T-helper 2 cell treated with Interferon-gamma antibody and Interleukin-4, amounts not matched to agents 100 ng/mL and 5 ng/mL, for 36 hours (primary cell): Measurements from ENCODE around the gene ELAVL3. TPM values are rescaled to one million over a fixed set of nuclear protein-coding genes. Genes with fewer than 3 reads are reported as not detected.
"Not testable (repeated sequence)": the region's sequence is repeated elsewhere in the genome, so short reads cannot be mapped to it uniquely, and the experiment has no call there.

Source experiments
- intact Hi-C: fragments of 100-400 bp; cut with micrococcal nuclease; formaldehyde crosslinking; loops from one replicate; pipeline ENCODE4 v1.15.1; 2023
- total RNA-seq: library from RNA; stranded (reverse); gene quantifications from 2 replicates; pipeline ENCODE4 v1.2.3, GENCODE V29; 2022

Gene ELAVL3
- total RNA-seq, 1 donor from 2014 or later, result 0.32 TPM

DNA sequence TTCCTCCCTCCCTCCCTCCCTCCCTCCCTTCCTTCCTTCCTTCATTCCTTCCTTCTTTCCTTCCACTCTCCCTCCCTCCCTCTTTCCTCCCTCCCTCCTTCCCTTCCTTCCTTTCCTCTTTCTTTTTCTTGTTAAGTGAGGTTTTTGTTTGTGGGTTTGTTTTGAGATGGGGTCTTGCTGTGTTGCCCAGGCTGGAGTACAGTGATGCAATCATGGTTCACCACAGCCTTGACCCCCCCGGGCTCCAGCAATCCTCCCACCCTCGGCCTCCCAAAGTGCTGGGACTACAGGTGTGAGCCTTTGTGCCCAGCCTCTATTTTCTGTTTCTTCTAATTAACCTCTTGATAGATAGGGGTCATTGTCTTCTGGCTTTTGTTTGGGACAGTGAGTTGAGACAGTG, 19.4 kb downstream of the ELAVL3 start:
- intact Hi-C loops, result no loop called here

- intact Hi-C loops, result no loop called here
Observed at GRCh38 chr19:11460207-11460606, 20.6 kb downstream of the ELAVL3 start.

DNA sequence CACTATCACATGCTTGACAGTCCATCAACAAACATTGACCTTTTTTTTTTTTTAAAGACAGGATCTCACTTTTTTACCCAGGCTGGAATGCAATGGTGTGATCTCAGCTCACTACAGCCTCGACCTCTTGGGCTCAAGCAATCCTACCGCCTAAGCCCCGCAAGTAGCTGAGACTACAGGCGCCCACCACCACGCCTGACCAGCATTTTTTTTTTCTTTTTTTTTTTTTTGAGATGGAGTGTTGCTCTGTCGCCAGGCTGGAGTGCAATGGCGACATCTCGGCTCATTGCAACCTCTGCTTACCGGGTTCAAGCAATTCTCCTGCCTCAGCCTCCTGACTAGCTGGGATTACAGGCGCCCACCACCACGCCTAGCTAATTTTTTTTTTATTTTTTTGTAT, 21.9 kb downstream of the ELAVL3 start:
- intact Hi-C loops, result not testable (repeated sequence)

DNA sequence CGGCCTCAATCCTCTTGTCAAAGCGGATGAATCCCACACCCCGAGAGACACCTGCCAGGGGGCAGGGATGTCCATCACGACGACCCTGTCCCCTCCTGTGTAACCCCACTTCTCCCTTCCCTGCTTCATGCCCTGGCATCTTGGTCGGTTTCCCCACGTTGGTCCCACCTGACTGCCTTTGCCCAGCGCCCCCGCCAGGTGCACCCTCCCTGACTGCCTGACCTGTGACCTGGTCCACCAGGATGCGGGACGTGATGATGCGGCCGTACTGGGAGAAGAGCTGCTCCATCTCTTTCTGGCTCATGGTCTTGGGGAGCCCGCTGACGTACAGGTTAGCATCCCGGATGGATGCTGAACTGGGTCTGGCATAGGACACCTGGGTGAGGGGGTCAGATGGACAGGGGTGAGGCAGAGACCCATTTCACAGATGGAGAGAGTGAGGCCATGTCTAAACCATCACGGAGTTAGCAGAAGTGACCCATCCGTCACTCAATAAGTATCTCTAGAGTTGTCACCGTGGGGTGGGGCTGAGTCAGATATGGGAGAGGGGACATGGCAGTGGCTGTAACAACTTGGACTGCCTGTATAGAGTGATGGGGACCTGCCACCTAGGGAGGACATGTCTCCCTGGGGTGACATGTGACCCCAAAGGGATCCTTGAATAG, 22.5 kb downstream of the ELAVL3 start:
- intact Hi-C loops, result no loop called here

DNA sequence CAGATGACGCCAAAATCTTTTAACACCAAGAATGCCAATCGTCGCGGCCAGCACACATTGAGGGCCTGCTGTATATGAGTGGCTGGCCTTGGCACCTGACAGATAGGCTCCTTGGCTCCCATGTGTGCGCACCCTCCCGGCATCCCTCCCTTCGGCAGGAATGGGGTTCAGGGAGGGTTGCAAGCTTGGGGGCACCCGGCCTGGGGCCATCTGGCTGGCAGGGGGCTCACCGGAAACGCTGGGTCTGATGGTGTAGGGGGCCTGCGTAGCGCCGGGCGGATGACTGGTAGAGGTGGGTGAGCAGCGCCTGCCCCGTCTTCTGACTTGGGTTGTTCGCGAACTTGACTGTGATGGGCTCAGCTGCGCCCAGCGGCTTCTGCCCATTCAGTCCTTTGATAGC, 23.0 kb downstream of the ELAVL3 start:
- intact Hi-C loops, result no loop called here

DNA sequence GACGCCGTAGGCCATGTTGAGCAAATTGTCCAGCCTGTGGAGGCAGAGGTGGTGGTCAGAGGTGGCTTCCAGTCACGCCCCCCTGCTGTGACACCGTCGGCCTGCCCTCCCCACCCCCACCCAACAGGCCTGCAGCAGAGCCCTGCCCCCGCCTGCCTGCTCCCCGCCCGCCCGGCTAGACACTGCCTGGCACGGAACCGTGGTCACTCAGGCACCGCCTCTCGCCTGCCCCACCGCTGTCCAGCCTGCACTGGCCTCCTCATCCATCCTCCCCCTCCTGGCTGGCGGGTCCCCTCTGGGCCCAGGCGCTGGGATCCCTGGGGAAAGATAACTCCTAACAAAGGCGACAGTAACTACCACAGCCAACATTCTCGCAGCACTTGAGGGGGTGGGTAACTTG, 23.7 kb downstream of the ELAVL3 start:
- intact Hi-C loops, result no loop called here

GRCh38 chr19:11456659-11457058, 24.2 kb downstream of the ELAVL3 start:
- intact Hi-C loops, result no loop called here

GRCh38 chr19:11455233-11455554, 25.7 kb downstream of the ELAVL3 start:
- intact Hi-C loops, result not testable (repeated sequence)

GRCh38 chr19:11453468-11454341, 27.1 kb downstream of the ELAVL3 start:
- intact Hi-C loops, result no loop called here

GRCh38 chr19:11452620-11453310, 28.1 kb downstream of the ELAVL3 start:
- intact Hi-C loops, result no loop called here

DNA sequence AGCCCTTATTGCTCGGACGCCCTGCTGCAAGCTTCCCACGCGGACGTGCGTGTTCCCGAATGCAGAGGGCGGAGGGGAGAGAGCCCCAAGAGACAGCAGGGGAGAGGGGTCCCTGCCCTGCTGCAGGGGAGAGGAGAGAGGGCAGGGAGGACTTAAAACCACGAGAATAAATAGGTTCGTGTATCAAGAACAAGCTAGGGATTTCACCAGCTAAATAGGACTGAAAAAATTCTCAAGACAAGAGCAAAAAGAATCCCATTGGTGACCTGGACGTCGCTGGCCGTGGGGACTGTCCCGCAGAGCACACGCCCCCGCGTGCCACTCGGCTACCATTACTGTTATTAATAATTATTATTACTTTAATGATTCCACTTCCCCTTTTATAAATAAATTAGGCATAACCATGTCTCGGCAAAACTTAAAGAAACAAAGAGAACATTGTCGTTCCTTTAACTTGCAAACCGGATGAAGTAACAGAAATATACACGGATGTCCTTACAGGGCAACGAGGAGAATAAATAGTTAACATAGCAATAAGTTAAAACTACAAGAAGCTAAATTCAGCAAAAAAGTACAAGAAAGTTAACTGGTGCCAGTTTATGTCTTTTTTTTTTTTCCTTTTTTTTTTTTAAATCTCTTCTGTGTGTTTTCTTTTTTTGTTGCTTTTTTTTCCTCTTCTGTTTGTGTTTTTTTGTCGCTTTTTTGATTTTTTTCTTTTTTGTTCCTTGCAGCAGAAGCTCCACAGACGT, 28.8 kb downstream of the ELAVL3 start:
- intact Hi-C loops, result no loop called here

DNA sequence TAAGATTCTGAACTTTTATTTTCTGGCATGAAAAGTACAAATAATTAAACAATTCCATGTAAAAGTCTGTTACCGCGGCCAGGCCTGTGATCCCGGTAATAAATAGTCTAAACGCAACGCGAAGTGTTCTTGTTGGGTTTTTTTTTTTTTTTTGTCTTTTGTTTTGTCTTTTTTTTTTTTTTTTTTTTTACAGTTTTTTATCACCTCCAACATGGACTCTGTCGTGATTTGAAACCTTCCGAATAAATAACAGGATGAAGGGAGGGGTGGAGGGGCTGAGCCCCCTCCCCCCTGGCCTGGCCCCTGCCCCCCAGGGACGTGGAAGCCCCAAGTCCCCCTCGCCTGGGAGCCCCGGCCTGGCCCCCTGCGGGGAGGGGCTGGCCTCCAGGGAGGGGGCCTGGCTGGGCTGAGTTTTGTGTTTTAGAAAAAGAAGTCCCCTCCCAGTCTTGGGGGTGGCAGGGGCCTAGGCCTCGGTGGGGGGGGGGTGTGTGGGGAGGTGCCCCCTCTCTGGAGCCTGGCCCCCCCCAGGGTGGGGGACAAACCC, 29.4 kb downstream of the ELAVL3 start:
- intact Hi-C loops, result no loop called here

DNA sequence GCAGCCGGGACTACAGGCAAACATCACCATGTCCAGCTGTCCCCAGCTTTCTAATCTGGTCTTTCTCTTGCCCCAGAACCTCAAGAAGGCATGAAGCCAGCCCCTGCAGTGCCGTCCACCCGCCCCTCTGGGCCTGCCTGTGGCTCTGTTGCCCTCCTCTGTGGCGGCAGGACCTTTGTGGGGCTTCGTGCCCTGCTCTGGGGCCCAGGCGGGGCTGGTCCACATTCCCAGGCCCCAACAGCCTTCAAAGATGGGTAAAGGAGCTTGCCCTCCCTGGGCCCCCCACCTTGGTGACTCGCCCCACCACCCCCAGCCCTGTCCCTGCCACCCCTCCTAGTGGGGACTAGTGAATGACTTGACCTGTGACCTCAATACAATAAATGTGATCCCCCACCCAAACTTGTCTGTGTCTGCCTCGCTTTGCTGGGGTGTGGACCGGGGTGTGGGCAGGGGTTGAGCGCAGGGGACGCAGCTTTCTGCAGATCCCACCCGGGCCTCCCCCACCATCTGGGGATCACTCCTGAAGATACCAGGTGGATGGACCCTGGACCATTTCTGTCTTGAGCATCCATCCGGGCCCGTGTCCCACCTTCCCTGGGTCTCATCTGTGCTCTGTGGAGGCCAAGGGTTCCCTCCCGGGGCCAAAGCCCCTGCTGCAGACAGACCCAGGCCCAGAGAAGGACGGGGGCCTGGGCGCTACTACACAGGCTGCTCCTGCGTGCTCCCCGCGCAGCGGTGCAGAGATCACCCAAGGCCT, 30.1 kb downstream of the ELAVL3 start:
- intact Hi-C loops, result no loop called here

GRCh38 chr19:11448923-11449554, 31.8 kb downstream of the ELAVL3 start:
- intact Hi-C loops, result loop anchor here (10.0 kb wide), 1 partner anchor 154 kb away; the partner anchor contains the start of gene TSPAN16

DNA sequence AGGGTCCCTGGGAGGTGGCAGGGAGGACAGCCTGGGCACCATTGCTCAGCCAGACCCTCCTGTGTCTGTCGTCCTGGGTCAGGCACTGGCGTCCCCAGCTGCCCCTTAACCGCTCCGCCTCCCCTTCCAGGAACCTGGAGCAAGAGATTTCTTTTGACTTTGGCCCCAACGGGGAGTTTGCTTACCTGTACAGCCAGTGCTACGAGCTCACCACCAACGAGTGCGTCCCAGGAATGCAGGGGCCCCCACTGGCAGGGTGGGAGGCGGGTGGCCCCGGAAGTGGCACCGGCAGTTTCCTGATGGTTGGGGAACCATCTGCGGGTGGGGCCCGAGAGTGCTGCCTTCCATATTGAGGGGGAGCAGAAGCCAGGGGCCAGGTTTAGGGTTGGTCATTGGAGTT, 32.4 kb downstream of the ELAVL3 start:
- intact Hi-C loops, result loop anchor here (10.0 kb wide), 1 partner anchor 154 kb away; the partner anchor contains the start of gene TSPAN16

DNA sequence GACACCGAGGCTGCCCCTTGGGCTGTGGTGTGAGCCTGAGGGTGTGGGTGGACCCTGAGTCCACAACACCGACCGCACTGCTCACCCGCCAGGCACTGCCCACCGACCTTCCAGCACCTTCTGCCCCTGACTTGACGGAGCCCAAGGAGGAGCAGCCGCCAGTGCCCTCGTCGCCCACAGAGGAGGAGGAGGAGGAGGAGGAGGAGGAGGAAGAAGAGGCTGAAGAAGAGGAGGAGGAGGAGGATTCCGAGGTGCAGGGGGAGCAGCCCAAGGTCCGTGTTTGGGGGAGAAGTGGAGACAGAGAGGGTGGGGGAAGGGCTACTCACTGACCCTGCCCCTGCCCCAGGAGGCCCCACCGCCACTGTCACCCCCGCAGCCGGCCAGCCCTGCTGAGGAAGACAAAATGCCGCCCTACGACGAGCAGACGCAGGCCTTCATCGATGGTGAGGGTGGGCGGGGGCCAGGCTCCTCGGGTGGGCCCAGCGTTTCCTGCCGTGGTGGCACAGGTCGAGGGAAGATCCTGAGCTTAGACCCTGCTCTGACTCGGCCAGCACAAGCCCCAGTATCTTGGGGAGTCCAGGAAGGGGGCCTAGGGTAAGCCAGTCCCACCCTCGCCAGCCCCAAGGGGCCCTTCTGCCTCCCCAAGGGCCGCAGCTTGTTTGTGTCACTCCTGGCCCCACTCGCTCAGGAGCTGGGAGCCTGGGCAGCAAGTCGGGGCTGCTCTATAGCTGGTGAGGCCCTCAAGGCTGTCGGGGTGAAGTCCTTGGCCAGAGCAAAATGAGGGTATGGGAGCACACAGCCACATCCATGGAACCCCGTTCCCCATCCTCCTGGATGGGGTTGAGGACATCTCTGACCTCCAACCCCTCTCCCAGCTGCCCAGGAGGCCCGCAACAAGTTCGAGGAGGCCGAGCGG, 33.2 kb downstream of the ELAVL3 start:
- intact Hi-C loops, result loop anchor here (10.0 kb wide), 1 partner anchor 153 kb away; the partner anchor contains the start of gene TSPAN16

DNA sequence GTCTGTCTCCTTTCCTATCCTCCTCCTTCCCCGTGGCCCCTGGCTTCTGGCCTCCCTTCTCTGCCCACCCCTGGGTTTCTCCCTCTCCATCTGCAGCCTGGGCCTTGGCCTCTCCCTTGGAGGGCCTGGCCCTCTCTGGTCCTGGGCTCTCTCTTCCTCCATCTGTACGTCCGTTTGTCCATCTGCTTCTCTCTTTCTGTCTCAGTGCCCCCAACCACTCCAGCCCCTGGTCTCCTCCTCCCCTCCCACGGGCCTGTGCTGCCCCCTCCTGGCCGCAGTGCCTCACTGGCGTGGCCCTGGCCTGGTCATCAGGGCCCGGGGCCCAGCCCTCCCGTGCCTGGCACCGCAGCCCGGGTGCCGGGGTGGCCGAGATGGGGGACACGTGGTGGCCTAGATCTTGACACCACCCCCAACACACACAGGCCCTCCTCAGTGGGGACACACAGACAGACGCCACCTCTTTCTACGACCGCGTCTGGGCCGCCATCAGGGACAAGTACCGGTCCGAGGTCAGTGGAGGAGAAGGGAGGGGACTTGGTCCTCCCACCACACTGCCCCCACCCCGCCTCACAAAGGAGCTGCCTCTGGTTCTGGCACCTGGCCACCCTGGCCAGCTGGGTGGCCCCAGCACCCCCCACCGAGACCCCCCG, 34.1 kb downstream of the ELAVL3 start:
- intact Hi-C loops, result loop anchor here (10.0 kb wide), 1 partner anchor 152 kb away; the partner anchor contains the start of gene TSPAN16

DNA sequence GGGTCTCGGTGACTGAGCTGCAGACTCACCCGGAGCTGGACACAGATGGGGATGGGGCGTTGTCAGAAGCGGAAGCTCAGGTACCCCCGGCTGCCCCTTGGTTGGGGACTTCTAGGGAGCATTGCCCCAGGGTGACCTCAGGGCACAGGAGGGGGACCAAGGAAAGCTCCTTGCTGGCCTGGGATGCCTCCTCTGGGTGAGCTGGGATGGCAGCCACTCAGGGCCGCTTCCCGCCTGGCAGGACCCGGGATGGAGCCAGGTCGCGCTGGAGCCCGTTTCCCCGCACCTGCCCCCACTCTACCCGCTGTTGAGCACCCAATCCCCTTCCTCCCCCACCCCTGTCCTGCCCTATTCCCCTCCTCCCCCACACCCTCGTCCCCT, 34.6 kb downstream of the ELAVL3 start:
- intact Hi-C loops, result loop anchor here (10.0 kb wide), 1 partner anchor 151 kb away; the partner anchor contains the start of gene TSPAN16
